Ishikawa (cell line): ENCODE results near the gene ZDHHC1.

ENCODE experiments used
- CEBPB ChIP-seq: IDR thresholded peaks from 2 replicates; pipeline ENCODE4 v1.6.1; 2012
- CREB1 ChIP-seq: IDR thresholded peaks from 2 replicates; pipeline ENCODE4 v1.6.1; 2012; ENCODE audit warnings: low read depth
- EGR1 ChIP-seq: IDR thresholded peaks from 2 replicates; pipeline ENCODE4 v1.6.1; 2012
- EP300 ChIP-seq: IDR thresholded peaks from 2 replicates; pipeline ENCODE4 v1.6.1; 2012; ENCODE audit warnings: borderline replicate concordance
- FOXM1 ChIP-seq: IDR thresholded peaks from 2 replicates; pipeline ENCODE4 v1.6.1; 2012; ENCODE audit warnings: low read depth, borderline replicate concordance
- NFIC ChIP-seq: IDR thresholded peaks from 2 replicates; pipeline ENCODE4 v1.6.1; 2012
- RAD21 ChIP-seq: IDR thresholded peaks from 2 replicates; pipeline ENCODE4 v1.6.1; 2012; ENCODE audit warnings: low read depth
- TAF1 ChIP-seq: IDR thresholded peaks from 2 replicates; pipeline ENCODE4 v1.6.1; 2012; ENCODE audit warnings: low read depth, mild to moderate bottlenecking
- TCF12 ChIP-seq: IDR thresholded peaks from 2 replicates; pipeline ENCODE4 v1.6.1; 2012; ENCODE audit warnings: low read depth
- TEAD4 ChIP-seq: IDR thresholded peaks from 2 replicates; pipeline ENCODE4 v1.6.1; 2012
- YY1 ChIP-seq: IDR thresholded peaks from 2 replicates; pipeline ENCODE4 v1.6.1; 2012; ENCODE audit warnings: low read depth
- ZBTB7A ChIP-seq: IDR thresholded peaks from 2 replicates; pipeline ENCODE4 v1.6.1; 2012; ENCODE audit warnings: low read depth
- TF ChIP-seq, protein P1 (sequence below): IDR thresholded peaks from 2 replicates; pipeline ENCODE4 v1.6.1; 2012
- TF ChIP-seq, protein P2 (sequence below): IDR thresholded peaks from 2 replicates; pipeline ENCODE4 v1.6.1; 2012; ENCODE audit warnings: low read depth, mild to moderate bottlenecking
- TF ChIP-seq, protein P3 (sequence below): IDR thresholded peaks from 2 replicates; pipeline ENCODE4 v1.6.1; 2012

The ZDHHC1 gene

DNA sequence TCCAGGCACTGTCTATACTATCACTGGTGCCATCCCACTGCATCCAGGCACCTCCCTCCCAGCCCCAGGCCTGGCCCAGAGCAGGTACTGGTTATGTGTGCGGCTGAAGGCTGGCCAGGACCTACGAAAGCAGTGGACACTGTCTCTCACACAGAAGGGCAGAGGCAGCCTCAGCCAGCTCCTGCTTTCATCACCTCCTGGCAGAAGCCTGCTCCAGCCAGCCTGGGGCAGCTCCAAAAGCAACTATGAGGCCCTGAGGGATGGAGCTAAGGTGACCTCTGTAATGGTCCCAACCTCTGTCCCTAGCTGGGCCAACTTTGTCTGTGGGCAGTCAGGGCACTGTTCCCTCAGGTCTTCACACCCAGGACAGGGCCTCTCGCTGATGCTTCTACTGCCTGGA is 33.5 kb upstream of the ZDHHC1 start:
- TF ChIP-seq EP300: no peak
- TF ChIP-seq EGR1: no peak
- TF ChIP-seq, protein P1, sequence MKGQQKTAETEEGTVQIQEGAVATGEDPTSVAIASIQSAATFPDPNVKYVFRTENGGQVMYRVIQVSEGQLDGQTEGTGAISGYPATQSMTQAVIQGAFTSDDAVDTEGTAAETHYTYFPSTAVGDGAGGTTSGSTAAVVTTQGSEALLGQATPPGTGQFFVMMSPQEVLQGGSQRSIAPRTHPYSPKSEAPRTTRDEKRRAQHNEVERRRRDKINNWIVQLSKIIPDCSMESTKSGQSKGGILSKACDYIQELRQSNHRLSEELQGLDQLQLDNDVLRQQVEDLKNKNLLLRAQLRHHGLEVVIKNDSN: no peak
- TF ChIP-seq FOXM1: no peak
- no peak for TF ChIP-seq TCF12
- no peak for TF ChIP-seq CEBPB
- no peak for TF ChIP-seq NFIC
- no peak for TF ChIP-seq RAD21
- TF ChIP-seq YY1: no peak
- TF ChIP-seq TEAD4: no peak
- TF ChIP-seq TAF1: no peak
- TF ChIP-seq CREB1: no peak
- no peak for TF ChIP-seq ZBTB7A

DNA sequence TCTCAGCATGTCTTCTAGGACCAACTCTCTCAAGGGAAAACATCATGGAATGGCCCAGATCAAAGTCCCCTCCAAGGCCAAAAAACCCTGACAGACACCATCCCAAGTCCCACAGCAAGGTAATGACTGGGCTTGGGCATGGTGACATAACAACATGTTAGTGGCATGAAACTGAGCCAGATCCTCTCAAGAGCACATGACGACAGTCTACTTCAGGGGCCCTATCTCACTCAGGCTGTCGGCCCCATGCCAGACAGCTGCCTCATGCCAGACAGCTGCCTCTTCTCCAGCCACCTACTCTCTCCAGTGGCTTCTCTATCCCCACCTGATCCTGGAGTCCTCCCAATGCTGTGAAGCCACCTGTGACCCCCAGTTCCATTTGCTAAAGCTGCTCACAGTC is 33.1 kb upstream of the ZDHHC1 start:
- TF ChIP-seq FOXM1 (no peak), TCF12 (no peak), TEAD4 (no peak), EP300 (no peak), YY1 (no peak), TAF1 (no peak), RAD21 (no peak), CEBPB (no peak), ZBTB7A (no peak), CREB1 (no peak), EGR1 (no peak), NFIC (no peak)
- TF ChIP-seq, protein P2, sequence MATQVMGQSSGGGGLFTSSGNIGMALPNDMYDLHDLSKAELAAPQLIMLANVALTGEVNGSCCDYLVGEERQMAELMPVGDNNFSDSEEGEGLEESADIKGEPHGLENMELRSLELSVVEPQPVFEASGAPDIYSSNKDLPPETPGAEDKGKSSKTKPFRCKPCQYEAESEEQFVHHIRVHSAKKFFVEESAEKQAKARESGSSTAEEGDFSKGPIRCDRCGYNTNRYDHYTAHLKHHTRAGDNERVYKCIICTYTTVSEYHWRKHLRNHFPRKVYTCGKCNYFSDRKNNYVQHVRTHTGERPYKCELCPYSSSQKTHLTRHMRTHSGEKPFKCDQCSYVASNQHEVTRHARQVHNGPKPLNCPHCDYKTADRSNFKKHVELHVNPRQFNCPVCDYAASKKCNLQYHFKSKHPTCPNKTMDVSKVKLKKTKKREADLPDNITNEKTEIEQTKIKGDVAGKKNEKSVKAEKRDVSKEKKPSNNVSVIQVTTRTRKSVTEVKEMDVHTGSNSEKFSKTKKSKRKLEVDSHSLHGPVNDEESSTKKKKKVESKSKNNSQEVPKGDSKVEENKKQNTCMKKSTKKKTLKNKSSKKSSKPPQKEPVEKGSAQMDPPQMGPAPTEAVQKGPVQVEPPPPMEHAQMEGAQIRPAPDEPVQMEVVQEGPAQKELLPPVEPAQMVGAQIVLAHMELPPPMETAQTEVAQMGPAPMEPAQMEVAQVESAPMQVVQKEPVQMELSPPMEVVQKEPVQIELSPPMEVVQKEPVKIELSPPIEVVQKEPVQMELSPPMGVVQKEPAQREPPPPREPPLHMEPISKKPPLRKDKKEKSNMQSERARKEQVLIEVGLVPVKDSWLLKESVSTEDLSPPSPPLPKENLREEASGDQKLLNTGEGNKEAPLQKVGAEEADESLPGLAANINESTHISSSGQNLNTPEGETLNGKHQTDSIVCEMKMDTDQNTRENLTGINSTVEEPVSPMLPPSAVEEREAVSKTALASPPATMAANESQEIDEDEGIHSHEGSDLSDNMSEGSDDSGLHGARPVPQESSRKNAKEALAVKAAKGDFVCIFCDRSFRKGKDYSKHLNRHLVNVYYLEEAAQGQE: no peak
- TF ChIP-seq, protein P1: no peak
- TF ChIP-seq, protein P3, sequence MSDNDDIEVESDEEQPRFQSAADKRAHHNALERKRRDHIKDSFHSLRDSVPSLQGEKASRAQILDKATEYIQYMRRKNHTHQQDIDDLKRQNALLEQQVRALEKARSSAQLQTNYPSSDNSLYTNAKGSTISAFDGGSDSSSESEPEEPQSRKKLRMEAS: no peak

DNA sequence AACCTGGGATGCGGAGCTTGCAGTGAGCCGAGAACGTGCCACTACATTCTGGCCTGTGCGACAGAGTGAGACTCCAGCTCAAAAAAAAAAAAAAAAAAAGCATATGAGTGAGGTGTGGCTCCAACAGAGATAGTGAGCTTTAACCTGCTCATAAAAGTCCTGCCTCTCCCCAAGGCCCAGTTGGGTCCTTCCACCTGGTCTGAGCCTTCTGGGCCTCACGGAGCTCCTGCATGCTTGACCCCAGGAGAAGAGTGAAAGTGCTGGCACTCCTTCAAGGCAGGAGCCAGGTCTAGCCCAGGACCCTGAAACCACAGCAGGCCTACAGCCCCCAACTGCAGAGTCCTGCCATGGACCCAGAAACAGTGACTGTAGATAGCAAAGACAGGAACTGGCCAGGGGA is 32.3 kb upstream of the ZDHHC1 start:
- TF ChIP-seq CEBPB (no peak), RAD21 (no peak), TEAD4 (no peak), YY1 (no peak), EGR1 (no peak)
- TF ChIP-seq, protein P2: no peak

DNA sequence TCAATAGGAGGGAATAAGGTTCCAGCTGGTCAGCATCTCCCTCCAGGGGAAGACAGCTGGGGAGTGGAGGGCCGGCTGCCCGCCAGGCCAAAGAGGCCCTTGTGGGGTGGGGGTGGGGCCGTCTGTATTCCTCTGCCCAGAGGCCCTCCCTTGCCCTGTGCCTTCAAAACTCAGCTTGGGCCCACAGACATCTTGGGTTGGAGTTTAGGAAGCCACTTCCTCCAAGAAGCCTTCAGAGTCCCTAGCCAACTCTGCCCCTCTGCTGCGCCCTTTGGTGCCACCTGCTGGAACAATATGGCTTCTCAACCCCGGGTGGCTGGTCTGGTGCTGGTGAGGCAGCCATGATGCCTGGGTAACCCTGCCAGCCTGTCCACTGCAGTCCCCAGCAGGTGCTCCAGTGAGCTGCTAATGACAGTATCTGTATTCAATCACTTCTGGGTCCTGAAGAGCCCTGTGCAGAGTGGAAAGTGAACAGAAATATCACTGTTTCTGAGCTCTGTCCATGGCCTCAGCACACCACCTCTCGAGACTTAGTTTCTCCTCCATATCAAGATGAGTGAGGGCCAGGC is 31.3 kb upstream of the ZDHHC1 start:
- TF ChIP-seq RAD21: peak; percentile 60
- no peak for TF ChIP-seq NFIC
- TF ChIP-seq, protein P1: no peak
- TF ChIP-seq EP300: no peak
- no peak for TF ChIP-seq CEBPB
- TF ChIP-seq EGR1: no peak
- TF ChIP-seq CREB1: no peak
- peak; percentile 70 for TF ChIP-seq YY1

DNA sequence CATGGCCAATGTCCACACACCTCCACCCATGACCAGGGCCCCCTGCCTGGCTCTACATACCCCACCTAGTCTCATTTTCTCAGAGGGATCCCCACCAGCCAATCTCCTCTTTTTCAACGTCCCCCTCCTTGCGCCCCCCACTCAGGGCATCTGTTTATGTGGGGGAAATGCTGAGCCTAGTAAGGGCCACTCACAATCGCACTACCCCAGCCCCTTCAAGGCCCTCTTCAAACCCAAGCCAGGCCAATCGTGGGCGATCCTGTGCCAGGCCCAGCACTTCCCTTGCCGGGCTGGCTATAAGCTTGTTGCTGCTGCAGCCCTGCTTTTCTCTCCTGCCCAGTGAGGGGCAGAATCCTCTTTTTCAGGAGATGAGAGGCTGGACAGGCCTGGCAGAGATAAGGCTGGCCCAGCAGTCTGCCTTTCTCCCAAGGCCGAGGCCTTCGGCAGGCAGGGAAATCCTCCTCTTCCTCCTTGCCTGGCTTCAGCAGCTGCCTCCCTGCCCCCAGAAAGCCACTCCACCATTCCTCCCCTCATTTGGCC is 30.8 kb upstream of the ZDHHC1 start:
- TF ChIP-seq, protein P1: no peak
- TF ChIP-seq ZBTB7A: no peak
- no peak for TF ChIP-seq CREB1
- TF ChIP-seq YY1: no peak
- TF ChIP-seq EGR1: no peak
- TF ChIP-seq, protein P3: no peak
- TF ChIP-seq NFIC: no peak
